H9 (cell line): ENCODE results near the gene IGF2. TPM values are rescaled to one million over a fixed set of nuclear protein-coding genes. Genes with fewer than 3 reads are reported as not detected.

Experiments
- DNase-seq: peaks from one replicate; pipeline ENCODE4 v3.0.0-alpha.2; 2017
- H2AFZ ChIP-seq: one replicate; pipeline ENCODE4 v1.6.1; 2013; ENCODE audit warnings: mild to moderate bottlenecking, low read length, control low read depth, moderate library complexity
- H2AK5ac ChIP-seq: 2 replicates; pipeline ENCODE4 v1.6.1; 2013; ENCODE audit warnings: low read length, control low read depth, mixed read lengths; ENCODE audit not compliant: insufficient read length
- H2BK120ac ChIP-seq: one replicate; pipeline ENCODE4 v1.6.1; 2013; ENCODE audit warnings: low read depth, mild to moderate bottlenecking, low read length, control low read depth, inconsistent platforms; ENCODE audit not compliant: poor library complexity, severe bottlenecking
- H2BK12ac ChIP-seq: 2 replicates; pipeline ENCODE4 v1.6.1; 2013; ENCODE audit warnings: low read length, control low read depth, mixed read lengths, low read depth; ENCODE audit not compliant: insufficient read length
- H2BK15ac ChIP-seq: 2 replicates; pipeline ENCODE4 v1.6.1; 2013; ENCODE audit warnings: low read depth, low read length, control low read depth
- H2BK20ac ChIP-seq: one replicate; pipeline ENCODE4 v1.6.1; 2013; ENCODE audit warnings: low read depth, mild to moderate bottlenecking, low read length, control low read depth, inconsistent platforms; ENCODE audit not compliant: poor library complexity, severe bottlenecking
- H2BK5ac ChIP-seq: 2 replicates; pipeline ENCODE4 v1.6.1; 2013; ENCODE audit warnings: low read length, control low read depth, mixed read lengths; ENCODE audit not compliant: insufficient read length
- H3K14ac ChIP-seq: 2 replicates; pipeline ENCODE4 v1.6.1; 2013; ENCODE audit warnings: low read length, control low read depth; ENCODE audit not compliant: insufficient read depth
- H3K18ac ChIP-seq: 2 replicates; pipeline ENCODE4 v1.6.1; 2013; ENCODE audit warnings: low read depth, mild to moderate bottlenecking, mixed read lengths, low read length, control low read depth; ENCODE audit not compliant: insufficient read length
- H3K23ac ChIP-seq: 2 replicates; pipeline ENCODE4 v1.6.1; 2013; ENCODE audit warnings: low read length, control low read depth, mixed read lengths, low read depth; ENCODE audit not compliant: insufficient read length
- H3K23me2 ChIP-seq: 2 replicates; pipeline ENCODE4 v1.6.1; 2013; ENCODE audit warnings: low read depth, mild to moderate bottlenecking, mixed read lengths, low read length, control low read depth; ENCODE audit not compliant: insufficient read length, poor library complexity, severe bottlenecking
- H3K27ac ChIP-seq: 2 replicates; pipeline ENCODE4 v1.5.1; 2013; ENCODE audit warnings: low read length, control low read depth, mixed read lengths, low read depth; ENCODE audit not compliant: insufficient read length
- H3K27me3 ChIP-seq: 2 replicates; pipeline ENCODE4 v1.6.1; 2013; ENCODE audit warnings: low read length, control low read depth, inconsistent platforms; ENCODE audit not compliant: insufficient read depth
- H3K4ac ChIP-seq: 2 replicates; pipeline ENCODE4 v1.6.1; 2013; ENCODE audit warnings: low read depth, mild to moderate bottlenecking, control low read depth, inconsistent platforms, low read length, moderate library complexity
- H3K4me1 ChIP-seq: 2 replicates; pipeline ENCODE4 v1.6.1; 2013; ENCODE audit warnings: low read length, control low read depth, inconsistent platforms; ENCODE audit not compliant: insufficient read depth
- H3K4me2 ChIP-seq: 2 replicates; pipeline ENCODE4 v1.6.1; 2013; ENCODE audit warnings: low read length, control low read depth, mixed read lengths; ENCODE audit not compliant: insufficient read length, insufficient read depth
- H3K56ac ChIP-seq: 2 replicates; pipeline ENCODE4 v1.6.1; 2013; ENCODE audit warnings: low read depth, mild to moderate bottlenecking, mixed read lengths, low read length, control low read depth; ENCODE audit not compliant: insufficient read length
- H3K79me1 ChIP-seq: 2 replicates; pipeline ENCODE4 v1.6.1; 2013; ENCODE audit warnings: low read depth, mild to moderate bottlenecking, moderate library complexity, low read length, control low read depth, inconsistent platforms; ENCODE audit not compliant: insufficient read depth, poor library complexity, severe bottlenecking
- H3K79me2 ChIP-seq: 2 replicates; pipeline ENCODE4 v1.6.1; 2013; ENCODE audit warnings: low read length, control low read depth, inconsistent platforms; ENCODE audit not compliant: insufficient read depth
- H3K9ac ChIP-seq: 2 replicates; pipeline ENCODE4 v1.6.1; 2013; ENCODE audit warnings: low read length, control low read depth, mixed read lengths; ENCODE audit not compliant: insufficient read length; ENCODE audit errors: extremely low read depth
- H3K9me3 ChIP-seq: one replicate; pipeline ENCODE4 v1.6.1; 2013; ENCODE audit warnings: low read depth, low read length, inconsistent platforms; ENCODE audit not compliant: control insufficient read depth
- H3T11ph ChIP-seq: one replicate; pipeline ENCODE4 v1.6.1; 2013; ENCODE audit warnings: mild to moderate bottlenecking, low read length, control low read depth, inconsistent platforms
- H4K20me1 ChIP-seq: one replicate; pipeline ENCODE4 v1.6.1; 2013; ENCODE audit not compliant: control insufficient read depth, insufficient read length, insufficient read depth
- H4K5ac ChIP-seq: 2 replicates; pipeline ENCODE4 v1.6.1; 2013; ENCODE audit warnings: low read depth, mild to moderate bottlenecking, mixed read lengths, low read length, control low read depth; ENCODE audit not compliant: insufficient read length
- H4K8ac ChIP-seq: replicated peaks from 2 replicates; pipeline ENCODE4 v1.6.1; 2013; ENCODE audit warnings: low read length, control low read depth, mixed read lengths, low read depth; ENCODE audit not compliant: insufficient read length
- H4K91ac ChIP-seq: 2 replicates; pipeline ENCODE4 v1.6.1; 2013; ENCODE audit warnings: low read depth, mild to moderate bottlenecking, moderate library complexity, mixed read lengths, low read length, control low read depth; ENCODE audit not compliant: insufficient read length
- H3K27ac Mint-ChIP-seq, 3 experiments: 2 replicates in 2 of 3; 3 replicates in 1 of 3; pipeline ENCODE4 v1.8.0; 2020 to 2021; ENCODE audit warnings: mixed read lengths in 3 of 3, mild to moderate bottlenecking in 1 of 3, moderate library complexity in 1 of 3
- H3K27me3 Mint-ChIP-seq: 2 replicates; pipeline ENCODE4 v1.8.0; 2021; ENCODE audit warnings: low read depth, mild to moderate bottlenecking, moderate library complexity, mixed read lengths
- H3K36me3 Mint-ChIP-seq, 3 experiments: 2 replicates in 2 of 3; 3 replicates in 1 of 3; pipeline ENCODE4 v1.8.0; 2020 to 2021; ENCODE audit warnings: low read depth in 3 of 3, mixed read lengths in 3 of 3; ENCODE audit not compliant: insufficient read depth in 1 of 3
- H3K4me1 Mint-ChIP-seq, 2 experiments: 2 replicates each; pipeline ENCODE4 v1.8.0; 2020; ENCODE audit warnings: mixed read lengths in 2 of 2
- H3K4me3 Mint-ChIP-seq, 2 experiments: 2 replicates in 1 of 2; 3 replicates in 1 of 2; pipeline ENCODE4 v1.8.0; 2020 to 2021; ENCODE audit warnings: mild to moderate bottlenecking in 2 of 2, mixed read lengths in 2 of 2, moderate library complexity in 1 of 2
- H3K9me3 Mint-ChIP-seq, 2 experiments: 2 replicates in 1 of 2; 3 replicates in 1 of 2; pipeline ENCODE4 v1.8.0; 2020; ENCODE audit warnings: mild to moderate bottlenecking in 2 of 2, mixed read lengths in 2 of 2, moderate library complexity in 1 of 2
- CTCF ChIP-seq: fragments of 200-600 bp; sonication (generic); conservative IDR thresholded peaks from 3 replicates; pipeline ENCODE4 v1.8.0; 2021; ENCODE audit warnings: antibody characterized with exemption, mild to moderate bottlenecking
- WGBS: extraction: QIAGEN DNeasy Blood & Tissue Kit; methylation state at CpG from one replicate; pipeline ENCODE4 v1.1.7; 2013; ENCODE audit warnings: missing lambda C conversion rate, low lambda C conversion rate, mixed read lengths; ENCODE audit not compliant: insufficient read length; ENCODE audit errors: extremely low coverage; 5-methylcytosine and 5-hydroxymethylcytosine counted together
- total RNA-seq: library from RNA; stranded (reverse); gene quantifications from 2 replicates; pipeline ENCODE4 v1.2.1, GENCODE V29; 2021

The IGF2 gene
- total RNA-seq, 1 experiment from 2014 or later: 2.8 TPM

GRCh38 chr11:2127482-2128129 lies 11.6 kb downstream of the IGF2 start:
- Histone ChIP-seq H3K27me3 (no peaks in the 10 kb centered on the region), H4K91ac (no peak overlapping the region), H3K56ac (no peak overlapping the region), H3K79me1 (no peaks in the 10 kb centered on the region), H3K14ac (no peak overlapping the region), H2BK20ac (no peak overlapping the region), H2BK12ac (no peak overlapping the region), H2BK15ac (no peak overlapping the region), H3K9ac (no peak overlapping the region), H2AK5ac (no peak overlapping the region), H2BK120ac (no peak overlapping the region), H3K23ac (no peak overlapping the region), H3K9me3 (no peaks in the 10 kb centered on the region), H2BK5ac (no peak overlapping the region), H3K4me2 (no peak overlapping the region), H3K4ac (no peak overlapping the region), H4K8ac (no peak overlapping the region), H4K20me1 (no peaks in the 10 kb centered on the region), H3K79me2 (no peaks in the 10 kb centered on the region), H2AFZ (no peak overlapping the region), H3T11ph (no peak overlapping the region), H3K18ac (no peak overlapping the region), H3K27ac (no peak overlapping the region), H3K23me2 (no peaks in the 10 kb centered on the region), H3K4me1 (no peaks in the 10 kb centered on the region), H4K5ac (no peak overlapping the region)
- Mint-ChIP-seq H3K27ac (peak overlapping the region in 1 of 3 experiments; percentile 88; a peak in 2 of 7 replicates), H3K4me3 (no peak overlapping the region), H3K9me3 (peaks cover 4 to 9% of the 10 kb centered on the region in 2 experiments; a peak in 3 of 5 replicates), H3K27me3 (peaks cover 46% of the 10 kb centered on the region), H3K36me3 (peaks cover 0 to 3% (median 3%) of the 10 kb centered on the region in 3 experiments; a peak in 2 of 7 replicates), H3K4me1 (peaks cover 0 to 16% of the 10 kb centered on the region in 2 experiments; a peak in 2 of 4 replicates)
- TF ChIP-seq CTCF: no peak
- DNase-seq: no peak
- no CpG with 5 or more reads among the region's 8 CpGs for WGBS
